GM18517 (cell line): ENCODE data around the gene RBM17.
"Not testable (repeated sequence)": the region's sequence is repeated elsewhere in the genome, so short reads cannot be mapped to it uniquely, and the experiment has no call there.

Source experiments
- ATAC-seq: cut with Tn5 transposase; IDR thresholded peaks from one replicate; pipeline ENCODE4 v1.9.1; 2021; ENCODE audit warnings: mild to moderate bottlenecking, moderate library complexity; ENCODE audit not compliant: unreplicated experiment

Gene RBM17, protein sequence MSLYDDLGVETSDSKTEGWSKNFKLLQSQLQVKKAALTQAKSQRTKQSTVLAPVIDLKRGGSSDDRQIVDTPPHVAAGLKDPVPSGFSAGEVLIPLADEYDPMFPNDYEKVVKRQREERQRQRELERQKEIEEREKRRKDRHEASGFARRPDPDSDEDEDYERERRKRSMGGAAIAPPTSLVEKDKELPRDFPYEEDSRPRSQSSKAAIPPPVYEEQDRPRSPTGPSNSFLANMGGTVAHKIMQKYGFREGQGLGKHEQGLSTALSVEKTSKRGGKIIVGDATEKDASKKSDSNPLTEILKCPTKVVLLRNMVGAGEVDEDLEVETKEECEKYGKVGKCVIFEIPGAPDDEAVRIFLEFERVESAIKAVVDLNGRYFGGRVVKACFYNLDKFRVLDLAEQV

DNA sequence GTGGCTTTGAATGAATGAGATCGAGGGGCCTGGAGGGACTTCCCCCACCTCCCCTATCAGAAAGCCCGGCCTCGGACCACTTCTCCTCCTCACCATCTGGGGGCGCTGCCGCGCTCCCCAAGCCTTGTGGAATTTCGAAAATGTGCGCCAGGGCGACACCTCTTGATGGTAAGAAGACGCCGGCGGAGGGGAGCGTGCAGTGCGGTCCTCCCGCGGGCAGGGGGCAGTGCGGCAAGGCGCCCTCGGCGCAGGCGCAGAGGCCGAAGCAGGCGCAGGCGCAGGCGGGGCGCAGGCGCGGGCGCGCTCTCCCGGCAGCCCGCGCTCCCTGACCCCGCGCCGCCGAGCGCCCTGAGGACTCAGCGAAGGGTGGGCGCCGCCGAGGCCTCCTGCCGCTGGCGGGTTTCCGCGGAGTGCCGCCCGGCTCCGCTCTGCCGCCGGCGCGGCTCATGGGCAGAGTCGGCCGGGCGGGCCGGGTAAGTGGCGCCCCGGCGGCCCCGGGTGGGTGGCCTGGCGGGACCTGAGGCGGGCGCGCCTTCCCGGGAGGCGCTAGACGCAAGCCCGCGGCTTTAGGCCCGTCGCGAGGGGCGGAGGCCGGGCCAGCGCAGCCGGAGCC lies at the start of gene RBM17:
Gene RBM17 (plus strand): TSS at position 314 of the 613 bp plus-strand sequence. CDS start 8,032 bp downstream, outside the sequence.
- ATAC-seq, result peak; percentile 87

DNA sequence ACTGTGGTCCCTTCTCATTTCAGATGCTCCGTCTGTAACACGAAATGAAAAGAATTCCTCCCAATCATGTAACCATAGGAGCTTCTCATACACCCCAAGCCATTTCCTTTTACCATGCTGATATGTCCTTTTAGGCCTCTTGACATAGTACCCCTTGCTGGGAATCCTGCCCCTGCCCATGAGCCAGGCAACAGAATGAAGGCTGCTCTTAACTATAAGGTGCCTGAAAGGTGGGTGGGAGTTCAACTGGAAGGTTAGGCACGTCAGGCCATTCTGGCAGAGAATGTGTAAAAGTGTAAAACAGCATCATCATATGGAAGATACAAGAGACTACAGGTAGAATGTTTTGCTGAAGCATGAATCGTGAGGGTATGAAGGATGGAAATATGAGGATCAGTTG lies 49.1 kb upstream of the RBM17 start:
- no peak for ATAC-seq

DNA sequence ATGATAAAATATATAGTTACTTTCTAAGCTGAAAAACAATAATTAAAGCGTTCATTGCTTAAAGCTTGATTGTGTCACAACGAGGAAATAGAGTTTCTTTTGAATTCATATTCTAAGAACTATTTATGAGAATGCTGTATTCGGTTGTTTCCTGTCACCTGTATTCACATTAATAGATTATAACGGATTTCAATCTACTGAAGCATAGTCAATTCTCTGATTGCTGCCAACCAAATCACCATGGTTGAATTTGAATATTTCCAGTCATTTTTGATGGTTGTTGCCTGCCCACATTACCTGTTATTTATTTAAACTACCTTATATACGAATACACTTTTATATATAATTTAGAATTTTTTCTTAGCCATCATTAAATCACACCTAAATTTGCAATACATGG lies 48.6 kb upstream of the RBM17 start:
- no peak for ATAC-seq

DNA sequence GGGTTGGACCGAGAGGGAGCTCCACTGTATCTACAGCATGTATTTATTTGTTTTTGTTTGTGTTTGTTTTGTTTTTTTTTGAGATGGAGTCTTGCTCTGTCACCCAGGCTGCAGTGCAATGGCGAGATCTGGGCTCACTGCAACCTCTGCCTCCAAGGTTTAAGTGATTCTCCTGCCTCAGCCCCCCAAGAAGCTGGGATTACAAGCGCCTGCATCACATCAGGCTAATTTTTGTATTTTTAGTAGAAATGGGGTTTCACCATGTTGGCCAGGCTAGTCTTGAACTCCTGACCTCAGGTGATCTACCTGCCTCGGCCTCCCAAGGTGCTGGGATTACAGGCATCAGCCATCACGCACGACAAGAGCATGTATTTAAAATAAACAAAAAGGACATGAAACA lies 45.5 kb upstream of the RBM17 start:
- not testable (repeated sequence) for ATAC-seq

DNA sequence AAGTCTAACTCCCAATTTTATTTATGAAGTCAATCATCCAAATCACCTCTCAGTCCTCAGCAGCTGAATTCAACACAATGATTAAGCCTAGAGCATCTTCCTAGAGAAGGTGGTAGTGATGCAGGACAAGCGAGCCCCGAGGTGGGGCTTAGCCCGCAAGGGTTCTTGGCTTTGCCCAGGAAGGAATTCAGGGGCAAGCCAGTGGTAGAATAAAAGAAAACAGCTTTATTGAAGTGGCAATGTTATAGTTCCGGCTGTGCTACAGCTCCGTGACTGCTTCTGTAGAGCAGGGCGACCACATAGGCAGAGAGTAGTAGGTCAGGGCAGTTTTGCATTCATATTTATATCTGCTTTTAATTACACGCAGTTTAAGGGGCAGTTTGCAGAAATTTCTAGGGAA lies 44.8 kb upstream of the RBM17 start:
- ATAC-seq, result no peak

DNA sequence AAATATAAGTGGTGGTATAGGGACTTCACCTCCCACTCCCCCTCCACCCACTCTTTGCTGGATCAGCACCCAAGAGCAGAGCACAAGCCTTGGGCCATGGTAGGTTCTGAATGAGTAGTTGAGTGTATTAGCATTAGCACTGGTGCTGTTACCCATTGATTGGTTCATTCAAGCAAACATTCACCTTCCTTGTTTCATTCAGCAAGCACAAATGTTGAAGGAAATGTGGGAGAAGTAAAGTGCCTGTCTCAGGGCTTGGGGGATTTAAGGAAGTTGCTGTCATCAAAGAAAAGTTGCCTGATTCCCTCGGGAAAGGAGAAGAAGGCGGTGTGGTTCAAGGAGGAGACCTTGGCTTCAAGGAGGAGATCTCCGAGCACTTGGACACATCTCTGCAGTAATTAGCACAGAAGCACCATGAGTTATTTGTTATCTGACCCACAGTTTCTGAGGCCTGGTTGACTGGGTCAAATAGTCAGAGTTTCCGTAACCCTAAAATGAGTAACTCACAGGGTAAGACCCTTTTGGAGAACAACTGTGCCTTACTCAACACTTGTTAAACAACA lies 44.0 kb upstream of the RBM17 start:
- peak; percentile 46 for ATAC-seq

DNA sequence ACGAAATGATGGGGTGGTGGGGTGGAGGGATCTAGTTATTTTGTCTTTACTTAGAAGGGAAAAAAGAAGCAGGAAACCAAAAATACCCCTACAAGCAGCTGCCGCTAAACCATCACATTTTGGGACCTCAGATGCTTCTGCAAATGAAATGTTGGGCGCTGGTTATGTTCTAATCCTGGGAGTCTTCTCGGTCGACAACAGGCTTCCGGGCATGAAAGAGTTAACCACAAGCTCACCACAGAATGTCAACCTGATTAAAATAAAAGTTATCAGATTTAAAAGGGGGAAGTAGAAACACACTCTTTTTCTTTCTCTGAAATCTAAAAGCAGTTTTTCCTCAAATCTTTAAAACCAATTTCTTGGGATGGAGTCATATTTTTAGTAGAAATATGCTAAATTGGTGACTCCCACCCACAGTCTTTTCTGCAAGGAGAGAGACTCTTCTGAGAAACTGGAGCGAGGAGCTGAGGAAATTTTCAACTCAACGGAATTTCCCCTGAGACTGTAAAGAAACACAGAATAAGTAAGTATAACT lies 43.5 kb upstream of the RBM17 start:
- ATAC-seq, result peak; percentile 20

DNA sequence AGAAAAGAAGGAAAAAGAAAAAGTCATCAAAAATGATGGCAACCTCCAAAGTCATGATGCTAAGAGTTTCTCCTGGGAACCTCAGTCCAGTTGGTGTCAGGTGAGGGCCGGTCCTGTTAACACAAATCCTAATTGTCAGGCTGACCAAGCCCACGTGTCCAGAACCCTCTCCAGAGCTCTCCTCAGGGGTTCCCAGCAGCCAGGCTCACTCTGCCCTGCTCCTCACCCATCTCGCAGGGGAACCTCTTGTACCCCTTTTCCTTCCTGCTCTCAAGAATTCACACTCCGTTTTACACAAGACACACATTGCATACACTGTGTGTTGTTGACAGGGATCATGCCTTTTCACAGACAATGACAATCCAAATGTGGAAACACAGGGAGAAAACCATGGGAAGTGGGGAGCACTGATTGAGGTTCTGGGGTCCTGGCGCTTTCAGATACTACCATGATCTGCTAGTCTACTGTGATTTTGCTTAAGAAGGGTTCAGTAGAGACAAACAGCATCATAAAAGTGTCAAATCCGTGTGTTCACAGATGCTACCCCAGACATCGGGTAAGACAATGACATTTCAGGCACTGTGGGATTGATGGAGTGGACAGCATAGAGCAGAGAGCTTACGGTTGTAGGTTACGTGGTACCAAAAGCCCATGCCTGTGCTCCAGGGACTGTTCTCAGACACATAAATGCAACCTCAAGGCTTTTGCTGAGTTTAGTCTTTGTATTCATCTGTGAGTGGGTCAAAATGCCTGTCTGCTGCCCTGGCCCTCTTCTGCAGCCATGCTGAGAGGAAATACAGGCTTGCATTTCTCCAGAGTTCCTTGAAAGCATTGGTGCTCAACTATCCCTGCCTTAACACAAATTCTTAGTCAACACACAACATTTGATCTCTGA lies 42.7 kb upstream of the RBM17 start:
- ATAC-seq, result no peak

DNA sequence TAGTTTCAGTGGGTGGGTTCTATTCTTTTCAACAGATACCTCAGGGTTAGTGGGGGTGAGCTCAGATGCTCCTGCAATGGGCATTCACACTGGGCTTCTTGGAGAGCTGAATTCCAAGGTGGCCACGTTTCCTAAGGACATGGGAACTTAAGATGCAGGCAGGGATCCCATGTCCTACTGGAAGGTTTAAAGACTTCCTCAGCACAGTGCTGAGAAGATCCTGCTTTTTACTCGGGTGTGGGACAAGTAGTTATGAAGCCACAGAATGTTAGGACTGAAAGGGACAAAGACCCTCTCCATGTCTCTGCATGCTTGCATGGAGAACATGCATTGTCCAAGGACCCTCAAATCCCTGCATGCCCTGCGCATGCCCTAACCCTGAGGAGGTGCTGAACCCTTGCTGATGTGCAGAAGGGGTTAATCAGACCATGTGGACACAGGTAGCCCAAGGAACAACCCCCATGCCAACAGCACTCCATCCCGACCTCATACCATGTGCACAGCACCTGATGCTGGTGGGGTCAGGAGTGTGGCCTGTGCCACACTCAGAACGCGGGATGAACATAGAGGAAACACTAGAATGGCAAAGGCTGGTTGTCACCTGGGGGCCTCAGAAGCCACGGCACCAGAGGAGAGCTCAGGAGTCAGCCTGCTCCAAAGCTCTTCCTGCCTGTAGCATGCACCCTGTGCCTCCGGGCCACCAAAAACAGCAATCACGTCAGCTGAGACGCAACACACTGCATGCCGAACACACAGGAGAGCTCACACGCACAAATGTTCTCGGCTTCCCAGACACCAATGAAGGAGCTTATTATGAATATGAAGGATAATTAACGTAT lies 41.8 kb upstream of the RBM17 start:
- ATAC-seq, result no peak

DNA sequence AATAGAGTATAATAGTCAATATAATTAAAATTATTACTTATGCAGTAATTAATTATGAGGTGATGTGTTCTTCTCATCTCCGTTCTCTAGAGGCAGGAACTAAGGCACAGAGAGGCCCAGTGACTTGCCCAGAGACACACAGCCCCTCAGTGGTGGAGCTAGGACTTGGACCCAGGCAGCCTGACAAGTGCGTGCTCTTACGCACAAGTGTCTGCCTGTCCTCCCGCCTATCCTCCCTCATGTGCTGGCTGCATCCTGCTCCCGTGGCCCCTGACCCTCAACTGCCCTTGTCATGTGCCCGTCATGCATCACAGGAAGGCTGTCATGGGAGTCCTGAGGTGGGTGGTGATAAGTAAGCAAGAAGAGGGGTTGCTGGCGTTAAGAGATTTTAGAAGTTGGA lies 41.0 kb upstream of the RBM17 start:
- ATAC-seq, result no peak

DNA sequence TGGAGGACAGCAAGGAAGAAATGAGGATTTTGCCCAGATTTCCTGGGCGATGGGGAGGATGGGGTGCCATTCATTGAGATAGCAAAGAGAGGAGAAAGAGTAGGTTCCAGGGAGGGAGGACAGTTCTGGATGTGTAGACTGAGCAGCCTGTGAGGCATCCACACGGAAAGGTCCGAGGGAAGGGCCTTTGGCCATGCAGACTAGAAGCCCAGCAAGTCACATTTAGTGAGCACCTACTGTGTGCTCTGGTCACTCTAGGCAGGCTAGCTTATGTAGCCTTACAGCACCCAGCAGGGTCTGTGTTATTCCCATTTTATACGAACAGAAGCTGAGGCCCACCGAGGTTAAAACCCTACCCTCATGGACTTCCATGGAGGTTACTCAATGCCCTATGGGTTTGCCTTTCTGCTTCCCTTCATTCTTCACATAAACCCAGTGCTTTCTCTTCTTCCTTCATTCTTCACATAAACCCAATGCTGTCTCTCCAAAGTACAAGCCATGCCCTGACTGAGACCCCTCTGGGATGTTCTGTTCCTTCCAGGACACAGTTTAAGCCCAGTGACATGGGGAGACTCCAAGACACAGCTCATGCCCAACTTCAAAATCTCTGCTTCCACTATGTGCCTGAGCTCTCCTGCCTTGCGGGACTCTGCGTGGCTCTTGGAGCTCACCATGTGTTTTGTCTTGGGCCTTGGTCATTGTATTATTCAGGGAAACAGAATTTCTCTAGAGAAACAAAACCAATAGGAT lies 40.4 kb upstream of the RBM17 start:
- no peak for ATAC-seq

DNA sequence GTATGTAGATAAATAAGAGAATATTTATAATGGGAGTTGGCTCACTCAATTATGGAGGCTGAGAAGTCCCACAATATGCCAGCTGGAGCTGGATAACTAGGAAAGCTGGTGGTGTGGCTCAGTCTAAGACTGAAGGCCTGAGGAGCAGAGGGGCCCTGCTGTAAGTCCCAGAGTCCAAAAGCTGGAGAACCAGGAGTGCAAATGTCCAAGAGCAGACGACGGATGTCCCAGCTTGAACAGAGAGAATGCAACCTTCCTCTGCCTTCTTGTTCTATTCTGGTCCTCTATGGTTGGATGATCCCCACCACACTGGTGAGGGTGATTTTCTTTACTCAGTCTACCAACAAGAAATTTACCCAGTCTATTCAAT lies 39.8 kb upstream of the RBM17 start:
- no peak for ATAC-seq

DNA sequence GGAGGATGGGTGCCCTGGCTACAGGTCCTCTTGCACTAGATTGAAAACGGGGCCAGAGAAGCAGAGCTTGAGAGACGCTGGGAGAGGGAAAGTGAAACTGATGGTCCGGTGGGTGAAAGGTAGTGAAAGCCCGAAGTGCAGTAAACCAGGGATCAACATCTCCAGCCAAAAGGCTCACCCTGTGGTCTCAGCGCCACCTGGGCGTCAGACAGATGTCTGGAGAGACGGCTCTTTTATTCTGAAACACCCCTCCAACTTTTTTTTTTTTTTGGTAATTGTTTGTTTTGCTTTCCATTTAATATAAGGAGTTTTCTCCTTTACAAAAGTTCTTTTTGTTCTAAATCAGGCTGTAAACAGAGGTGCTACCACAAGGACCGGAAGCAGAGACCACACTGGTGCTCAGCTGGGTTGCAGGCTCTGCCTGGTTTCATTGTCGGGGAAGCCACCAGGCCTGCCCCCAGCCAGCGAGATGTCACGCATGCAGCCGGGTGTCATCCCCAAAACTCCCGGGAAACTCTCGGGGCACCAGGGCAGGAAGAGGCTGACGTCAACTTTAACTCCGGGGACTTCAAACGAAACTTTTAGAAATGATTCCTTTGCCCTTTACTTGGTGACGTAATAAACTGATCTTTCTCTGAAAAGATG lies 37.9 kb upstream of the RBM17 start:
- peak; percentile 75 for ATAC-seq

DNA sequence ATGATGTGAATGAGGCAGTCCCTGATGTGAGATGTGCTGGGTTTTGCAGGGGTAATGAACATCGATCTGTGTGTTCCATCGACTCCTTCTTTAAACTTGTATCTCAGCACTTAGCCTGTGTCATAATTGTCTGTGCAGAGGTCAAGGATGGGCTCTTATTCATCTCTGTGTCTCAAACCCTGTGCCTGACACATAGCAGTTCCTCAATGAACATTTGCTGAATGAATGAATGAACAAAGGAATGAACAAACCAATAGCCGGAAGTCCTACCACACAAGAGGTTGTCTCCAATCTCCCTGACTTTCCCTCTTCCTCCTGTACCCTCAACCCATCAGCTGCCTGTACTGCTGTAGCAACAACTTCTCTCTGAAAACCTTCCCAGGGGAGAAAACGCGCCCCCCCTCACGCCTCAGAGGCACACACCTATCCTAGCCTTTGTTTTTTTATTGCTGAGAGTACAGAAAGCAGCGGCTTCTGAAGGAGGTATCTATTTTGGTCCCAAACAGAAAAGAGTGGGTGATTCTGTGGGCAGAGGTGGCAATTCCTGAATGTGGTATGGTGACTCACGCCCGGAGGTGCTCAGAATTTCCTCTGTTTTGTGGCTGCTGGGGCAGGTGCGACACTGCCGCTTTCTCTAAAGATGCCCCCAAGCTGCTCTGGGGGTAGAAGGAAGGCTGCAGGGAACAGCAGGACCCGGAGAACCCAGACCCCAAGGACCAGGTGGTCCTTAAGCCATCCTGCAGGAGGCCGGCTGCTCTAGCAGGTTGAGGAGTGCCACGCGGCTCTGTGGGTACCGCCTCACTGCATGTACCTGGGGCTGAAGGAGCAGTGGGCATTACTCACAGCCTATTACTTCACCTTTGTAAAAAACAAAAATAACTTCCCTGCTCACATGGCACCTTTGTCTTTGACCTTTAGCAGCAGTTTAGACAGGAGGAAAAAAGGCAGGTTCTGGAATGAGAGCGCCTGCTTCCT lies 36.3 kb upstream of the RBM17 start:
- ATAC-seq, result peak; percentile 39

DNA sequence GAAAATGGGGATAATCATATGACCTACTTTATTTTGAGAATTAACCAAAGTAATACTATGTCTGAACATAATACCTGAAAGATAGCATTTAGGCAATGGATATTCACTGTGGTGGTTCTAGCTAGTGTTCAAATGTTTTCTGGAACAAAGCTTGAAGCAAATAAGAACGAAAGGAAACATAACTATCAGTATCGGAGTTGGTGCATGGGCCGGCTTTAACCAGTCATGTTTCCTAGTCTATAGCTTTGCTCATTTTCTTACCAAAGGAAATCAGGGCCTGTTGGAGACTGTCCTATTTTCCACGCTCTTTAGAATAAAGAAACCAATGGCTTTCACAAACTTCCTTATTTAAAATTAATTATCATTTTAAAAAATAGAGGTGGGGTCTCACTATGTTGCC lies 35.5 kb upstream of the RBM17 start:
- no peak for ATAC-seq

DNA sequence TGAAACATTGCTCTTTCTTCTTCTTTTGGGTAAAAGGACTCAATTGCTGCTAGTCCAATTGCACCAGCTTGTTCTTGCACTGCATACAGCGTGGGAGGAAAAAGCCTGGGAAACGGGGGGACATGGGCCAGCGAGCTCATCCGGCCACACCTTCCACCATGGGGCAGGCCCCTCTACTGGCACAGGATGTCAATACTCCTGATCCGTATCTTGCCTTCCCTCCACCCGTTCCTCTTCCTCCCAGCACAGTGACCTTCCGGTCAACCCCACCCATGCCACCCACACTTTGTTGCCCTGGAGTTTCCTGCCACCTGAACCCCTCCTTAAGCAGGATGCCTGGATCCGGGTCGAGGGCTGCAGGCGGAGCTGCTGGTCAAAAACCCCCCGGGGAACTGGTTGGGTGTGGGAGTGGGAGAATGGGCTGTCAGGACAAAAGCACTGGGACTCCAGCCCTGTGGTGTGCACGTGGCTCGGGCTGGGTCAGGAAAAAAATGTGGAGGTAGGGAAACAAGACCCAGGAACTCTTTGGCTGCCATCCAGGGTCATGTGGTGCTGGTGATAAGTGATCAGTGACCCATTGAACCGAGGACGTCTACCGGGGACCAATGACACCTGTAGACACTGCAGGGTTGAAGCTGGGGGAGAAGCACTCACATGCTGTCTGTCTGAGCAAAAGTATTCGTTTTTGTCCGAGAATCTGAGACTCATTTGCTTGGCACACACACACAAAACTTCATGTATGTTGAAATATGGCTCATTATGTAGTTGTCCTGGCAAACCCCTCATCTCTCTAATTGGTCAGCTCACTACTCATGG lies 34.8 kb upstream of the RBM17 start:
- no peak for ATAC-seq

DNA sequence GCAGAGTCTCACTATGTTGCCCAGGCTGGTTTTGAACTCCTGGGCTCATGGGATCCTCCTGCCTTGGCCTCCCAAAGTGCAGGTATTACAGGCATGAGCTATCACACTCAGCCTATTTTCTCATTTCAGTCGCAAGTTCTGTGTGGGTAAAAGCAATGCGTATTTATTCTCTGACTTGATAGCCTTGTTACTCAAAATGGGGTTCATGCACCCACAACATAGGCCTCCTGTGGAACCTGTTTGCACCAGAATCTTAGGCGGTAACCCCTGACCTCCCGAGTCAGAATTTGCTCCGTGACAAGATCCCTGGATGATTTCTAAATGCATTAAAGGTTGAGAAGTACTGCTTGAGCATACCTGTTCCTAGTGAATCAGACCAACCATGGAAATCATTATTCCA lies 34.0 kb upstream of the RBM17 start:
- ATAC-seq, result no peak
